ENCODE data around the gene KIF25.

Gene KIF25

GRCh38 chr6:168063431-168063830, 66.0 kb downstream of the KIF25 start:
- TF ChIP-seq CTCF (IDR thresholded peaks at IDR 0.05; ENCODE audit: insufficient read depth, low read depth, low read length, missing control alignments): no peak
- DNase-seq (ENCODE audit: low read depth): no peak

GRCh38 chr6:168064226-168064807, 66.8 kb downstream of the KIF25 start:
- DNase-seq (ENCODE audit: low read depth): no peak
- TF ChIP-seq CTCF (IDR thresholded peaks at IDR 0.05; ENCODE audit: insufficient read depth, low read depth, low read length, missing control alignments): no peak
- no peak overlapping the region for H3K4me3 ChIP-seq (ENCODE audit: low read depth, low read length)

More at GRCh38 chr6:168063431-168063830, 66.0 kb downstream of the KIF25 start:
- no peak overlapping the region for H3K4me3 ChIP-seq (ENCODE audit: low read depth, low read length)

DNA sequence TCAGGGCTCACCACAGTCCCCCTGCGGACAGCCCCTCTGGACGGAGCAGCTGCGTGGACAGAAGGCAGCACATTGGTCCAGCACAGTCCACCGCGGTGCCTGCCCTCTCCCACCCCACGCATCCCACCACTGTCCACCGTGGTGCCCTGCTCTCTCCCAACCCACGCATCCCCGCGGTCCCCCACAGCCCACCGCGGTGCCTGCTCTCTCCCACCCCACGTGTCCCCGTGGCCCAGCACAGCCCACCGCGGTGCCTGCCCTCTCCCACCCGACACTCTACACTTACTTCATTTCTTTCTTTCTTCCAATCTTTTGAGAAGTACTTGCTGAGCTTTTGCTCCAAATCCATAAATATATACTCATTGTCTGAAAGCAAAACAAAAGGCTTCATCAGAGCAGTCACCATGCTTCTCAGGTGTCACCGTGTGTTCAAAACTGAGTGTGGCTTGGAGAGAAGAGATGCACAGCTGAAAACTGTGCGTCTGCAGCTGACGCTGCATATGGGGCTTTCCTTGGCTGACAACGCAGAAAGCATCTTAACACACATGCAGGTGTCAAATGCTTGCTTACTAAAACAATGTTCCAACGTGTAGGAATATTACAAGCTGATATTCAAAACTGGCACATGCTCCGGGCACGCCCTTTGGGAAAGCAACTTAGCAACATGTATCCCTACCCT, 69.7 kb downstream of the KIF25 start:
- no peak for TF ChIP-seq CTCF (IDR thresholded peaks at IDR 0.05; ENCODE audit: insufficient read depth, low read depth, low read length, missing control alignments)
- no peak overlapping the region for H3K4me3 ChIP-seq (ENCODE audit: low read depth, low read length)
- no peak for DNase-seq (ENCODE audit: low read depth)

DNA sequence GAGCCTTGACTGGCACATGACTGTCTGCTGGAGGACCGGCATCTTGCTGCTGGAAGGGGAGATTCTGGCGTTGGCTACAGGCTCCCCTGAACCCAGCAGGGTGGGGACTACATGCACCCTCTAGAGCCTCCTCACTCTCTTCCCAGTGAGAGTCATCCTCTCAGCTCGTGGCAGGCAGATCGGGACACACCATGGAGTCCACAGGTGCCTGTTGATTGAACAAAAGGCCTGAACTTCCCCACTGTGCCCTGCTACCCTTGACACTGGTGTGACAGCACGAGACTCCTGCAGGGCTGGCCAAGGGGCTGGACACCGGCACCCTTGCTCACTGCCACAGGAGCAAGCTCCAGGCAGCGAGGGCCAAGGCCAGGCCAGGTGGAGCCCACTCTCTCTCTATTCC, 73.3 kb downstream of the KIF25 start:
- H3K4me3 ChIP-seq (ENCODE audit: low read depth, low read length): no peak overlapping the region
- TF ChIP-seq CTCF (IDR thresholded peaks at IDR 0.05; ENCODE audit: insufficient read depth, low read depth, low read length, missing control alignments): no peak
- DNase-seq (ENCODE audit: low read depth): no peak

DNA sequence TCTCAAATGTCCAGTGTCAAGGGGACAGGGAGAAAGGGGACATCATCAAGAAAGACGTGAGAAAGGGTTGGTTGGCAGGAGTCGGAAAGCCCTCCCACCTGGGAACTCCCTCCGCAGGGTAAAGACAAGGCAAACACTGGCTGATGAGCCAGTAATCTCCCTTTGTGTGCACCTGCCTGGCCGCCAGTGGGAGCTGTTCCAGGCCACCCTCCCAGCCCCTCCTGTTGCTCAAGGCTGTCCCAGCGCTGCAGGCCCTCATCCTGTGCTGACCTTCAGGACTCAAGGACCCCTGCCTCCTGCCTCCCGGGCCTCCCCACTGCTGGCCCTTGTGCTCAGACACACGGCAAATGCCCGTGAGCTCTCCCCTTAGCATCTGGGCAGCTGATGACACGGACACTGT, 74.1 kb downstream of the KIF25 start:
- DNase-seq (ENCODE audit: low read depth): no peak
- no peak overlapping the region for H3K4me3 ChIP-seq (ENCODE audit: low read depth, low read length)
- peak; percentile 2 for TF ChIP-seq CTCF (IDR thresholded peaks at IDR 0.05; ENCODE audit: insufficient read depth, low read depth, low read length, missing control alignments)

DNA sequence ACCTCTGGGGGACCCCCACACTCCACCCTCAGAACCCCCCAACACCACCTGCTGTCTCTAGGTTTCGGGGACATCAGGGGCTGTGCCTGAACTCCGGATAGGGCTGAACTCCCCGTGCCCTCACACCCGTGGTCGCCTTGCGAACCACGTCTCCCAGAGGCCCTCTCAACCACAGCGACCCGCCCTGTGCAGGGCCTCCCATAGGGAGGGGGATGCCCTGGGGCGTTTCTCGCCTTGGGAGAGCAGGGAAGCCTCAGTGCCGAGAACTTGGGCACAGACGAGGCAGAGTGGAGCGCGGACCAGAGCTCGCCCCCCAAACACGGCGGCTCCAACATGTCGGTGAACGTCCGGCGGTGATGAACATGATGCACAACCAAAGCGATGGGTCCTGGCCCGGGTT, 74.8 kb downstream of the KIF25 start:
- no peak overlapping the region for H3K4me3 ChIP-seq (ENCODE audit: low read depth, low read length)
- DNase-seq (ENCODE audit: low read depth): no peak
- no peak for TF ChIP-seq CTCF (IDR thresholded peaks at IDR 0.05; ENCODE audit: insufficient read depth, low read depth, low read length, missing control alignments)

DNA sequence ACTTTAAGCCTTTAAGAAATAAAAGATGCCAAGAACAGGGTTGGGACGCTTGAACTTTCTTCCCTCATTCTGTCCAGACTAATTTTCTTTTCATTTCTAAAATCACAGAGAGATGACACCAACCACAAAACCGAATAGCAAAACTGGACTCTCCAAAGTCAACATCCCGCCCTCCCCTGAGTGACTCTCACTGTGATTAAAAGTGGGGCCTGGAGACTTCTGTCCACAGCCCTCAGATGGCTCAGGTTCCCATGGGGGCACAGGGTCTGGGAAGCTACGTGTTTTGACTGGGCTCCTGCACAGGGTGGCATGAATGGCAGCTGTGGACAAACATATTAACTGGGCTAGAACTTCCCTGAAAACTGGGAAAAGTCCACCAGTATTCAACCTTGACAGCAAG, 75.3 kb downstream of the KIF25 start:
- no peak overlapping the region for H3K4me3 ChIP-seq (ENCODE audit: low read depth, low read length)
- TF ChIP-seq CTCF (IDR thresholded peaks at IDR 0.05; ENCODE audit: insufficient read depth, low read depth, low read length, missing control alignments): no peak
- DNase-seq (ENCODE audit: low read depth): no peak

All from GM12865 (cell line).